Measurements from ENCODE around the gene PPFIBP2. TPM values are rescaled to one million over a fixed set of nuclear protein-coding genes. Genes with fewer than 3 reads are reported as not detected.

Gene PPFIBP2
- total RNA-seq, 1 donor from 2014 or later: 1.8 TPM

- Histone ChIP-seq H3K9me3 (ENCODE audit: insufficient read depth, low read depth, low read length) (no peaks in the 10 kb centered on the region), H3K9ac (ENCODE audit: low read length) (no peak overlapping the region), H3K27ac (ENCODE audit: low read depth, low read length) (no peak overlapping the region), H4K20me1 (ENCODE audit: insufficient read depth, low read length) (no peaks in the 10 kb centered on the region), H3K4me1 (ENCODE audit: insufficient read depth, low read length) (no peaks in the 10 kb centered on the region), H3K27me3 (ENCODE audit: insufficient read depth, low read length) (peaks cover 2% of the 10 kb centered on the region), H3K79me2 (ENCODE audit: insufficient read depth, low read length) (no peaks in the 10 kb centered on the region), H3K36me3 (ENCODE audit: insufficient read depth, low read length) (no peaks in the 10 kb centered on the region), H3K4me3 (ENCODE audit: insufficient read depth, low read depth, low read length) (no peak overlapping the region), H2AFZ (ENCODE audit: low read depth, low read length) (no peak overlapping the region), H3K4me2 (ENCODE audit: low read length) (no peak overlapping the region)
- no peak for TF ChIP-seq EZH2 (IDR thresholded peaks at IDR 0.05; ENCODE audit: insufficient read depth, low read length)
- TF ChIP-seq CTCF (IDR thresholded peaks at IDR 0.05; ENCODE audit: insufficient read depth, low read depth, low read length): no peak
- no peaks in the 10 kb centered on the region for H3K4me1 Mint-ChIP-seq (ENCODE audit: low read depth, unreplicated experiment)
- no peaks in the 10 kb centered on the region for H3K36me3 Mint-ChIP-seq (ENCODE audit: low read depth, unreplicated experiment)
- H3K27me3 Mint-ChIP-seq (ENCODE audit: low read depth, unreplicated experiment): peaks cover 17% of the 10 kb centered on the region
- no peak overlapping the region for H3K4me3 Mint-ChIP-seq (ENCODE audit: unreplicated experiment)
- no peak overlapping the region for H3K27ac Mint-ChIP-seq (ENCODE audit: unreplicated experiment)
- FAIRE-seq (no peak), DNase-seq (ENCODE audit: low read depth) (no peak)
- no peaks in the 10 kb centered on the region for H3K9me3 Mint-ChIP-seq (ENCODE audit: unreplicated experiment)
Measured at GRCh38 chr11:7545611-7546010, 31.8 kb downstream of the PPFIBP2 start.

GRCh38 chr11:7546324-7546791, 32.6 kb downstream of the PPFIBP2 start:
- no peak overlapping the region for H2AFZ ChIP-seq (ENCODE audit: low read depth, low read length)
- Mint-ChIP-seq H3K4me1 (ENCODE audit: low read depth, unreplicated experiment) (peaks cover 1% of the 10 kb centered on the region), H3K36me3 (ENCODE audit: low read depth, unreplicated experiment) (no peaks in the 10 kb centered on the region), H3K27me3 (ENCODE audit: low read depth, unreplicated experiment) (peaks cover 10% of the 10 kb centered on the region), H3K27ac (ENCODE audit: unreplicated experiment) (no peak overlapping the region), H3K4me3 (ENCODE audit: unreplicated experiment) (no peak overlapping the region), H3K9me3 (ENCODE audit: unreplicated experiment) (no peaks in the 10 kb centered on the region)
- H3K4me1 ChIP-seq (ENCODE audit: insufficient read depth, low read length): no peaks in the 10 kb centered on the region
- H3K9ac ChIP-seq (ENCODE audit: low read length): no peak overlapping the region
- H4K20me1 ChIP-seq (ENCODE audit: insufficient read depth, low read length): no peaks in the 10 kb centered on the region
- TF ChIP-seq EZH2 (IDR thresholded peaks at IDR 0.05; ENCODE audit: insufficient read depth, low read length) (no peak), CTCF (IDR thresholded peaks at IDR 0.05; ENCODE audit: insufficient read depth, low read depth, low read length) (no peak)
- FAIRE-seq (no peak), DNase-seq (ENCODE audit: low read depth) (no peak)
- no peak overlapping the region for H3K27ac ChIP-seq (ENCODE audit: low read depth, low read length)
- H3K36me3 ChIP-seq (ENCODE audit: insufficient read depth, low read length): no peaks in the 10 kb centered on the region
- H3K4me3 ChIP-seq (ENCODE audit: insufficient read depth, low read depth, low read length): no peak overlapping the region
- peaks cover 2% of the 10 kb centered on the region for H3K27me3 ChIP-seq (ENCODE audit: insufficient read depth, low read length)
- no peaks in the 10 kb centered on the region for H3K9me3 ChIP-seq (ENCODE audit: insufficient read depth, low read depth, low read length)
- H3K4me2 ChIP-seq (ENCODE audit: low read length): no peak overlapping the region
- no peaks in the 10 kb centered on the region for H3K79me2 ChIP-seq (ENCODE audit: insufficient read depth, low read length)

GRCh38 chr11:7547687-7548086, 33.9 kb downstream of the PPFIBP2 start:
- Mint-ChIP-seq H3K27me3 (ENCODE audit: low read depth, unreplicated experiment) (peaks cover 5% of the 10 kb centered on the region), H3K4me3 (ENCODE audit: unreplicated experiment) (no peak overlapping the region), H3K27ac (ENCODE audit: unreplicated experiment) (no peak overlapping the region), H3K36me3 (ENCODE audit: low read depth, unreplicated experiment) (no peaks in the 10 kb centered on the region), H3K4me1 (ENCODE audit: low read depth, unreplicated experiment) (peaks cover 9% of the 10 kb centered on the region), H3K9me3 (ENCODE audit: unreplicated experiment) (no peaks in the 10 kb centered on the region)
- FAIRE-seq: no peak
- no peak for DNase-seq (ENCODE audit: low read depth)
- Histone ChIP-seq H2AFZ (ENCODE audit: low read depth, low read length) (no peak overlapping the region), H3K9ac (ENCODE audit: low read length) (no peak overlapping the region), H3K27me3 (ENCODE audit: insufficient read depth, low read length) (no peaks in the 10 kb centered on the region), H4K20me1 (ENCODE audit: insufficient read depth, low read length) (no peaks in the 10 kb centered on the region), H3K36me3 (ENCODE audit: insufficient read depth, low read length) (no peaks in the 10 kb centered on the region), H3K27ac (ENCODE audit: low read depth, low read length) (no peak overlapping the region), H3K4me2 (ENCODE audit: low read length) (no peak overlapping the region), H3K9me3 (ENCODE audit: insufficient read depth, low read depth, low read length) (no peaks in the 10 kb centered on the region), H3K79me2 (ENCODE audit: insufficient read depth, low read length) (no peaks in the 10 kb centered on the region), H3K4me1 (ENCODE audit: insufficient read depth, low read length) (no peaks in the 10 kb centered on the region), H3K4me3 (ENCODE audit: insufficient read depth, low read depth, low read length) (no peak overlapping the region)
- TF ChIP-seq CTCF (IDR thresholded peaks at IDR 0.05; ENCODE audit: insufficient read depth, low read depth, low read length) (no peak), EZH2 (IDR thresholded peaks at IDR 0.05; ENCODE audit: insufficient read depth, low read length) (no peak)
